Body of pancreas (tissue), 4 donors: ENCODE measurements around the gene C4B. TPM values are rescaled to one million over a fixed set of nuclear protein-coding genes. Genes with fewer than 3 reads are reported as not detected.
"Not testable (repeated sequence)": the region's sequence is repeated elsewhere in the genome, so short reads cannot be mapped to it uniquely, and the experiment has no call there.

ENCODE experiments used
- ATAC-seq: fragments of 150-250 bp; one replicate; pipeline ENCODE4 v1.9.1; 2016
- DNase-seq, 4 donors: peaks; one replicate each; pipeline ENCODE4 v3.0.0-alpha.2; 2019
- H3K27ac ChIP-seq, 4 donors: fragments of 200-600 bp; sonication (generic); 1 replicate in 3 of 4; 2 replicates in 1 of 4; pipeline versions ENCODE4 v1.5.1 to v1.6.1; 2016 to 2019; ENCODE audit warnings: mild to moderate bottlenecking in 1 of 4, mixed read lengths in 1 of 4, moderate library complexity in 1 of 4
- H3K27me3 ChIP-seq, 2 donors: fragments of 200-600 bp; sonication (generic); one replicate each; pipeline ENCODE4 v1.6.0; 2016; ENCODE audit warnings: mild to moderate bottlenecking in 1 of 2
- H3K36me3 ChIP-seq, 2 donors: fragments of 200-600 bp; sonication (generic); replicated peaks in 1 of 2; 2 replicates each; pipeline ENCODE4 v1.5.1; 2016; ENCODE audit warnings: low read depth in 2 of 2; ENCODE audit not compliant: insufficient read depth in 1 of 2
- H3K4me1 ChIP-seq: fragments of 200-600 bp; sonication (generic); one replicate; pipeline ENCODE4 v1.6.0; 2016
- H3K4me3 ChIP-seq, 2 donors: fragments of 200-600 bp; sonication (generic); 1 replicate in 1 of 2; 2 replicates in 1 of 2; pipeline ENCODE4 v1.5.1; 2016 to 2019
- H3K9me3 ChIP-seq, 3 donors: fragments of 200-600 bp; sonication (generic); 1 replicate in 2 of 3; 2 replicates in 1 of 3; pipeline ENCODE4 v1.5.1; 2016
- POLR2A ChIP-seq, 3 donors: fragments of 450-650 bp; IDR thresholded peaks; one replicate each; pipeline ENCODE4 v1.6.1; 2016; ENCODE audit warnings: antibody characterized with exemption in 3 of 3, mild to moderate bottlenecking in 2 of 3
- WGBS, 2 donors: methylation state at CpG; one replicate each; pipeline ENCODE4 v1.1.5; 2017; 5-methylcytosine and 5-hydroxymethylcytosine counted together
- intact Hi-C: fragments of 100-400 bp; cut with DNase I; formaldehyde crosslinking; loops from one replicate; pipeline ENCODE4 v1.15.1; 2023
- total RNA-seq, 2 donors: library from RNA; depleted of rRNA; stranded (reverse); fragments of >200 nt; gene quantifications; one replicate each; pipeline ENCODE4 v1.1.0, GENCODE V29; 2016
- TF ChIP-seq, protein P1 (sequence below), 7 experiments: fragments of 450-650 bp in 4 of 7; fragments of 200-600 bp in 3 of 7; sonication (generic) in 3 of 7; IDR thresholded peaks; one replicate each; pipeline ENCODE4 v1.5.1; 2016 to 2019; ENCODE audit warnings: antibody characterized with exemption in 7 of 7

Gene C4B
- total RNA-seq, 2 donors from 2014 or later, result 57.7 to 77.3 TPM

DNA sequence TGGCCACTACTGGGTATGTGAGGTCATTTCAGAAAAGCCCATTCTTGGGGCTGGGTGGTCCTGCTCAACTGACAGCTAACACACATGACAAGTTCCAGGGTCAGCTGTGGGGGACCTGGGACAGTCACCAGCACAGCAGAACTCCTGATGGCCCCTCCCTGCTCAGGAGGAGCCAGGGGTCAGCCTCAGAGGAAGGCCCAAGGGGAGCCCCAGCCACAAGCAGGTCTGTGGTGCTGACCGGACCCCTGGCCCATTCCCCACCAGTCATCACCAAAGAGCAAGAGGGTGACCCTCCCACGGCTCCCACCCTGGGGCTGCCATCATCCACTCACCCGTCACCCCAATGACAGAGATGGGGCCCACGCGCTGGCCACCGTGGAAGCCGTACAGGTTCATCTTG lies 41.7 kb downstream of the C4B start:
- no peaks in the 10 kb centered on the region for H3K36me3 ChIP-seq
- no peaks in the 10 kb centered on the region for H3K4me1 ChIP-seq
- H3K9me3 ChIP-seq, result no peaks in the 10 kb centered on the region
- H3K4me3 ChIP-seq, result no peak overlapping the region
- intact Hi-C loops, result no loop called here
- WGBS, 2 donors, result 85% methylated on average over 7 of the region's 7 CpGs; no CpG with 5 or more reads in 1 of the 2 donors
- TF ChIP-seq POLR2A (IDR thresholded peaks at IDR 0.05), result no peak
- TF ChIP-seq, protein P1, sequence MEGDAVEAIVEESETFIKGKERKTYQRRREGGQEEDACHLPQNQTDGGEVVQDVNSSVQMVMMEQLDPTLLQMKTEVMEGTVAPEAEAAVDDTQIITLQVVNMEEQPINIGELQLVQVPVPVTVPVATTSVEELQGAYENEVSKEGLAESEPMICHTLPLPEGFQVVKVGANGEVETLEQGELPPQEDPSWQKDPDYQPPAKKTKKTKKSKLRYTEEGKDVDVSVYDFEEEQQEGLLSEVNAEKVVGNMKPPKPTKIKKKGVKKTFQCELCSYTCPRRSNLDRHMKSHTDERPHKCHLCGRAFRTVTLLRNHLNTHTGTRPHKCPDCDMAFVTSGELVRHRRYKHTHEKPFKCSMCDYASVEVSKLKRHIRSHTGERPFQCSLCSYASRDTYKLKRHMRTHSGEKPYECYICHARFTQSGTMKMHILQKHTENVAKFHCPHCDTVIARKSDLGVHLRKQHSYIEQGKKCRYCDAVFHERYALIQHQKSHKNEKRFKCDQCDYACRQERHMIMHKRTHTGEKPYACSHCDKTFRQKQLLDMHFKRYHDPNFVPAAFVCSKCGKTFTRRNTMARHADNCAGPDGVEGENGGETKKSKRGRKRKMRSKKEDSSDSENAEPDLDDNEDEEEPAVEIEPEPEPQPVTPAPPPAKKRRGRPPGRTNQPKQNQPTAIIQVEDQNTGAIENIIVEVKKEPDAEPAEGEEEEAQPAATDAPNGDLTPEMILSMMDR (IDR thresholded peaks at IDR 0.05), result no peak
- H3K27me3 ChIP-seq, result no peaks in the 10 kb centered on the region
- H3K27ac ChIP-seq, result no peak overlapping the region
- DNase-seq (no peak), ATAC-seq (no peak)

DNA sequence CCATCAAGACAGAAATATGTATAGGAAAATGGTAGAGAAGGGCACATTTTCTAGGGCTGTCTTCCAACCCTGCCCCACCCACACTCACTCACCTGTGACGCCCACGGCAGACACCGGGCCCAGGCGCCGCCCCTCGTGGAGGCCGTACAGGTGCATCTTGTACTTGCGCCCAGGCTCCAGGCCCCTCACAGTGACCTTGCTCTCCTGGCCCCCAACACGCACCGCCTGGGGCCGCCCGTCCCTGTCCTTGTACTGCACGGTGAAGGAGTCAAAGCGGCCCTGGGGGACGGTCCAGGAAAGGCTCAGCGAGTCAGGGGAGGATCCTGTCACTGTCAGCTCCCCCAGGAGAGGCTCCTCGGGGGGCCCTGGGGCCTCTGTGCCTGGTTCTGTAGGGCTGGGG lies 43.4 kb downstream of the C4B start:
- WGBS, 2 donors, result 61 to 76% methylated on average over 15 to 16 of the region's 17 CpGs
- no peak overlapping the region for H3K27ac ChIP-seq
- ATAC-seq, result no peak
- TF ChIP-seq POLR2A (IDR thresholded peaks at IDR 0.05), result no peak
- TF ChIP-seq, protein P1 (IDR thresholded peaks at IDR 0.05), result no peak
- H3K9me3 ChIP-seq, result no peaks in the 10 kb centered on the region
- H3K4me1 ChIP-seq, result no peaks in the 10 kb centered on the region
- no peak for DNase-seq
- H3K4me3 ChIP-seq, result no peak overlapping the region
- no peaks in the 10 kb centered on the region for H3K36me3 ChIP-seq
- no peaks in the 10 kb centered on the region for H3K27me3 ChIP-seq
- intact Hi-C loops, result no loop called here

DNA sequence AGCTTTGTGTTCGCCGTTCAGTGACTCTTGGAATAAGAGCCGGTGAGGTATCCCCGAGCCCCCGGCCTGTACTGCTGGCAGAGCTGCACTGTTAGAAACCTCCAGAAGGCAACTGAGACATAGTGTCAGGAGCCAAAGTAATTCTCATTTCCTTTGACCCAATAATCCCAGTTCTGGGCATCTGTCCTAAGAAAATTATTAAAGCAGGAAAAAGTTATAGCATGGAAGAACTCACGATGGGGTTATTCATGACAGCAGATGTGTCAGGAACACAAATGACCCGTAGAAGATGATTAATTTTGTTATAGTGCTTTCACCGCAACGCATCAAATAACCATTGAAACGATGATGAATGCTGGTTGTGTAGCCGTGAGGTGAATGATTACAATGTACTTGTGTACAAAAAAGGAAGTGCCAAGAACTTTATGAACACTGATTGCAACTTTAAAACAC lies 43.9 kb downstream of the C4B start:
- no peak for DNase-seq
- TF ChIP-seq POLR2A (IDR thresholded peaks at IDR 0.05), result no peak
- TF ChIP-seq, protein P1 (IDR thresholded peaks at IDR 0.05), result no peak
- intact Hi-C loops, result no loop called here

DNA sequence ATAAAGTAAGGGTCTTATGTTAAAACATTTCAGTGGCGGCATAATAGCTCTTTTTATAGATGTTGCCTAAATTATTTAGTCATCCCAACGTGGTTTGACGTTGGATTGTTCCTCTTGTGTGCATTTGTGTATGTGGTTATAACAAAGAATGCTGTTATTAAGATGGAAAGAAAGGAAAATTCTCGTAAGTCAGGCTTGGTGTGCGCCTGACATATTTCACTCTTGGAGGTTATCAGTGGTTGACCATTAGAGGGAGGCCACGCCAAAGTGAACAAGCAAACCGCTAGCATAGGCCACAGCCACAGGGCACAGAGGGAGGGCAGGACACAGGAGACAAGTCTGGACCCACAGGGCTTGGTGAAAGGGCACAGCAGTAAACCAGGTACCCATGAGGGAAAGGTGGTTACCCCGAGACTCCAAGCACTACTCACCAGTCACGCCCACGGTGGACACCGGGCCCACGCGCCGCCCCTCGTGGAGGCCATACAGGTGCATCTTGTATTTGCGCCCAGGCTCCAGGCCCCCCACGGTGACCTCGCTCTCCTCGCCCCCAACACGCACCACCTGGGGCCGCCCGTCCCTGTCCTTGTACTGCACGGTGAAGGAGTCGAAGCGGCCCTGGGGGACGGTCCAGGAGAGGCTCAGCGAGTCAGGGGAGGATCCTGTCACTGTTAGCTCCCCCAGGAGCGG lies 46.5 kb downstream of the C4B start:
- DNase-seq (no peak), ATAC-seq (no peak)
- Histone ChIP-seq H3K27me3 (no peaks in the 10 kb centered on the region), H3K36me3 (no peaks in the 10 kb centered on the region), H3K4me3 (no peak overlapping the region), H3K4me1 (no peaks in the 10 kb centered on the region), H3K27ac (no peak overlapping the region), H3K9me3 (no peaks in the 10 kb centered on the region)
- WGBS, 2 donors, result 78 to 79% methylated on average over 11 to 20 of the region's 28 CpGs
- intact Hi-C loops, result no loop called here
- TF ChIP-seq POLR2A (IDR thresholded peaks at IDR 0.05), result no peak
- TF ChIP-seq, protein P1 (IDR thresholded peaks at IDR 0.05), result no peak

More for the DNA sequence above, 43.9 kb downstream of the C4B start:
- no peaks in the 10 kb centered on the region for H3K4me1 ChIP-seq
- H3K9me3 ChIP-seq, result no peaks in the 10 kb centered on the region
- H3K36me3 ChIP-seq, result no peaks in the 10 kb centered on the region
- no peak overlapping the region for H3K4me3 ChIP-seq
- no peaks in the 10 kb centered on the region for H3K27me3 ChIP-seq
- no peak for ATAC-seq
- H3K27ac ChIP-seq, result no peak overlapping the region
- 50 to 55% methylated on average over 11 of the region's 11 CpGs for WGBS, 2 donors

DNA sequence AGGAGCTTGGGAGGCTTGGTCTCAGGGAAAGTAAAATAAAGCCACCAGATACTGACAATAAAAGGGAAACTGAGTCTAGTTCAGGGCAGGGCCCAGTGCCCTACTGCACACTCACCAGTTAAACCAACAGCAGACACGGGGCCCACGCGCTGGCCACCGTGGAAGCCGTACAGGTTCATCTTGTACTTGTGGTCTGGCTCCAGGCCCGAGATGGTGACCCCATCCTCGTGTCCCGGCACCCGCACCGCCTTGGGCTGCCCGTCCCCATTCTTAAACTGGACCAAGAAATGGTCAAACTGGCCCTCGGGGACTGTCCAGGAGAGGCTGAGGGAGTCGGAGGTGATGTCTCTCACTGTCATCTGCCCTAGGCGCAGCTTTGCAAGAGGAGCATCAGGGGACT lies 50.1 kb downstream of the C4B start:
- no peaks in the 10 kb centered on the region for H3K36me3 ChIP-seq
- DNase-seq, result no peak
- H3K4me1 ChIP-seq, result no peaks in the 10 kb centered on the region
- no peaks in the 10 kb centered on the region for H3K27me3 ChIP-seq
- TF ChIP-seq, protein P1 (IDR thresholded peaks at IDR 0.05), result no peak
- no peak for TF ChIP-seq POLR2A (IDR thresholded peaks at IDR 0.05)
- H3K4me3 ChIP-seq, result no peak overlapping the region
- intact Hi-C loops, result no loop called here
- H3K27ac ChIP-seq, result no peak overlapping the region
- H3K9me3 ChIP-seq, result no peaks in the 10 kb centered on the region
- 86 to 92% methylated on average over 6 to 14 of the region's 14 CpGs for WGBS, 2 donors
- ATAC-seq, result no peak

DNA sequence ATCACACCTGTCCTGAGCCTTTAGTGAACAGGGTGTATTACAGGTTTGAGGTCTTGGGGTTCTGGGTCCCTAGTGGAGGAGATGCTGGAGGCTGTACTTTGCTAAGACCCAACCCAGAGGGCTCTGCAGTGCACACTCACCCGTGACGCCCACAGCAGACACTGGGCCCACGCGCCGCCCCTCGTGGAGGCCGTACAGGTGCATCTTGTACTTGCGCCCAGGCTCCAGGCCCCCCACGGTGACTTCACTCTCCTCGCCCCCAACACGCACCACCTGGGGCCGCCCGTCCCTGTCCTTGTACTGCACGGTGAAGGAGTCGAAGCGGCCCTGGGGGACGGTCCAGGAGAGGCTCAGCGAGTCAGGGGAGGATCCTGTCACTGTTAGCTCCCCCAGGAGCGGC lies 52.9 kb downstream of the C4B start:
- DNase-seq, H3K27ac ChIP-seq, H3K4me1 ChIP-seq, intact Hi-C loops, H3K36me3 ChIP-seq, ATAC-seq, H3K9me3 ChIP-seq, H3K4me3 ChIP-seq, H3K27me3 ChIP-seq: not testable (repeated sequence)
- WGBS, 2 donors, result 78 to 90% methylated on average over 9 to 12 of the region's 19 CpGs

DNA sequence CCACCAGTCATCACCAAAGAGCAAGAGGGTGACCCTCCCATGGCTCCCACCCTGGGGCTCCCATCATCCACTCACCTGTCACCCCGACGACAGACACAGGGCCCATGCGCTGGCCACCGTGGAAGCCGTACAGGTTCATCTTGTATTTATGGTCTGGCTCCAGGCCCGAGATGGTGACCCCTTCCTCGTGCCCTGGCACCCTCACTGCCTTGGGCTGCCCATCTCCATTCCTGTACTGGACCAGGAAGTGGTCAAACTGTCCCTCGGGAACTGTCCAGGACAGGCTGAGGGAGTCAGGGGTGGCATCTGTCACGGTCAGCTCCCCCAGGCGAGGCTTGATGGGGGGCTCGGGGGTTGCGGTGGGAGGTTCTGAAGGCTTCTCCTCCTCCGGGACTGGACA lies 53.7 kb downstream of the C4B start:
- intact Hi-C loops, H3K27me3 ChIP-seq, H3K4me1 ChIP-seq, ATAC-seq, H3K36me3 ChIP-seq, DNase-seq, H3K27ac ChIP-seq, H3K4me3 ChIP-seq, H3K9me3 ChIP-seq: not testable (repeated sequence)
- 43 to 90% methylated on average over 2 to 13 of the region's 13 CpGs for WGBS, 2 donors
